PC-3 (cell line): ENCODE results near the gene RAB31. TPM values are rescaled to one million over a fixed set of nuclear protein-coding genes. Genes with fewer than 3 reads are reported as not detected.

Experiments
- ATAC-seq: fragments of 200-7000 bp; cut with Tn5 transposase; 2 replicates; pipeline ENCODE4 v1.9.1; 2020; ENCODE audit warnings: mild to moderate bottlenecking, moderate library complexity
- BruUV-seq: library from RNA; stranded (reverse); fragments of 400-500 nt; replicated peaks from 2 replicates; lab custom pipeline; 2021; lab: Mats Ljungman, UMichigan
- CTCF ChIA-PET: fragments of 300-600 bp; sonication (Branson Sonifier 250); formaldehyde crosslinking; loops from one replicate; lab custom pipeline; 2022; ENCODE audit warnings: antibody characterized with exemption; lab: Charles Lee
- POLR2A ChIA-PET: fragments of 300-600 bp; sonication (Branson Sonifier 250); formaldehyde crosslinking; loops from one replicate; lab custom pipeline; 2022; ENCODE audit warnings: antibody characterized with exemption; ENCODE audit not compliant: unreplicated experiment; lab: Charles Lee
- DNase-seq: peaks from one replicate; pipeline ENCODE4 v3.0.0-alpha.2; 2015
- H2AFZ ChIP-seq: fragments of 300-600 bp; sonication (generic); 2 replicates; pipeline ENCODE4 v1.6.0; 2016; ENCODE audit warnings: antibody characterized with exemption, low read length
- H3F3A ChIP-seq: fragments of 300-600 bp; sonication (generic); one replicate; pipeline ENCODE4 v1.6.0; 2017; ENCODE audit warnings: antibody characterized with exemption, low read length, control low read depth, mild to moderate bottlenecking; ENCODE audit not compliant: unreplicated experiment
- H3K27ac ChIP-seq: fragments of 300-600 bp; sonication (generic); 2 replicates; pipeline ENCODE4 v1.5.1; 2016; ENCODE audit warnings: mild to moderate bottlenecking, low read length
- H3K27me3 ChIP-seq: fragments of 300-600 bp; sonication (generic); 2 replicates; pipeline ENCODE4 v1.6.1; 2016; ENCODE audit warnings: low read length, mixed read lengths
- H3K36me3 ChIP-seq: fragments of 300-600 bp; sonication (generic); 2 replicates; pipeline ENCODE4 v1.6.1; 2016; ENCODE audit warnings: low read depth, mixed run types, low read length, mixed read lengths
- H3K4me1 ChIP-seq: fragments of 300-600 bp; sonication (generic); 2 replicates; pipeline ENCODE4 v1.5.1; 2016; ENCODE audit warnings: low read length; ENCODE audit not compliant: insufficient read depth
- H3K4me2 ChIP-seq: fragments of 300-600 bp; sonication (generic); 2 replicates; pipeline ENCODE4 v1.6.0; 2016; ENCODE audit warnings: low read length
- H3K4me3 ChIP-seq: fragments of 300-600 bp; sonication (generic); 2 replicates; pipeline ENCODE4 v1.5.1; 2016; ENCODE audit warnings: mild to moderate bottlenecking, low read length, mixed read lengths
- H3K79me2 ChIP-seq: fragments of 300-600 bp; sonication (generic); 2 replicates; pipeline ENCODE4 v1.6.1; 2017; ENCODE audit warnings: low read length, mixed read lengths
- H3K9ac ChIP-seq: fragments of 300-600 bp; sonication (generic); 2 replicates; pipeline ENCODE4 v1.6.0; 2016; ENCODE audit warnings: mild to moderate bottlenecking, low read length
- H3K9me2 ChIP-seq: fragments of 300-600 bp; sonication (generic); replicated peaks from 2 replicates; pipeline ENCODE4 v1.6.1; 2016; ENCODE audit warnings: mixed run types, low read length, mixed read lengths
- H3K9me3 ChIP-seq: fragments of 300-600 bp; sonication (generic); 2 replicates; pipeline ENCODE4 v1.6.1; 2016; ENCODE audit warnings: low read length, mixed read lengths
- H4K20me1 ChIP-seq: fragments of 300-600 bp; sonication (generic); 2 replicates; pipeline ENCODE4 v1.6.1; 2016; ENCODE audit warnings: low read length, mixed read lengths
- EZH2 ChIP-seq: fragments of 300-600 bp; sonication (generic); IDR thresholded peaks from one replicate; pipeline ENCODE4 v1.6.1; 2017; ENCODE audit warnings: antibody characterized with exemption, mild to moderate bottlenecking, low read length; ENCODE audit not compliant: unreplicated experiment
- EZH2phosphoT487 ChIP-seq: fragments of 300-600 bp; sonication (generic); IDR thresholded peaks from 2 replicates; pipeline ENCODE4 v1.6.1; 2018; ENCODE audit warnings: mild to moderate bottlenecking, antibody characterized with exemption, low read length, borderline replicate concordance
- intact Hi-C: fragments of 100-400 bp; cut with micrococcal nuclease; formaldehyde crosslinking; loops from 2 replicates; pipeline ENCODE4 v1.9.0; 2023
- total RNA-seq: library from RNA; depleted of rRNA; stranded (reverse); fragments of >200 nt; gene quantifications from 2 replicates; pipeline ENCODE4 v1.2.3, GENCODE V29; 2014
- TF ChIP-seq, protein P1 (sequence below): fragments of 300-600 bp; sonication (generic); conservative IDR thresholded peaks from 2 replicates; pipeline ENCODE4 v1.5.1; 2017; ENCODE audit warnings: antibody characterized with exemption, low read depth, mild to moderate bottlenecking, low read length

Gene RAB31
- total RNA-seq, 1 experiment from 2014 or later = 3.8 TPM

- Histone ChIP-seq H2AFZ (peak overlapping the region; percentile 32; the same call in 1 of the 2 replicates), H3K27ac (peak overlapping the region; percentile 86), H3K27me3 (no peaks in the 10 kb centered on the region), H3K4me2 (peak overlapping the region; percentile 77), H3K4me1 (peaks cover 49% of the 10 kb centered on the region), H3K9ac (peak overlapping the region; percentile 51), H3K36me3 (no peaks in the 10 kb centered on the region), H3F3A (peaks cover 3% of the 10 kb centered on the region), H4K20me1 (no peaks in the 10 kb centered on the region), H3K9me3 (no peaks in the 10 kb centered on the region), H3K4me3 (peak overlapping the region; percentile 45), H3K79me2 (no peaks in the 10 kb centered on the region), H3K9me2 (no peaks in the 10 kb centered on the region)
- POLR2A ChIA-PET = interaction anchor here (0.5 kb wide), 1 partner anchor 219 kb away, joined by 4 read pairs; no protein-coding TSS in a partner anchor
- peak; percentile 99 for DNase-seq
- BruUV-seq = no TSS peak
- ATAC-seq = peak; percentile 86
- TF ChIP-seq EZH2phosphoT487 (no peak), EZH2 (no peak)
- TF ChIP-seq, protein P1, sequence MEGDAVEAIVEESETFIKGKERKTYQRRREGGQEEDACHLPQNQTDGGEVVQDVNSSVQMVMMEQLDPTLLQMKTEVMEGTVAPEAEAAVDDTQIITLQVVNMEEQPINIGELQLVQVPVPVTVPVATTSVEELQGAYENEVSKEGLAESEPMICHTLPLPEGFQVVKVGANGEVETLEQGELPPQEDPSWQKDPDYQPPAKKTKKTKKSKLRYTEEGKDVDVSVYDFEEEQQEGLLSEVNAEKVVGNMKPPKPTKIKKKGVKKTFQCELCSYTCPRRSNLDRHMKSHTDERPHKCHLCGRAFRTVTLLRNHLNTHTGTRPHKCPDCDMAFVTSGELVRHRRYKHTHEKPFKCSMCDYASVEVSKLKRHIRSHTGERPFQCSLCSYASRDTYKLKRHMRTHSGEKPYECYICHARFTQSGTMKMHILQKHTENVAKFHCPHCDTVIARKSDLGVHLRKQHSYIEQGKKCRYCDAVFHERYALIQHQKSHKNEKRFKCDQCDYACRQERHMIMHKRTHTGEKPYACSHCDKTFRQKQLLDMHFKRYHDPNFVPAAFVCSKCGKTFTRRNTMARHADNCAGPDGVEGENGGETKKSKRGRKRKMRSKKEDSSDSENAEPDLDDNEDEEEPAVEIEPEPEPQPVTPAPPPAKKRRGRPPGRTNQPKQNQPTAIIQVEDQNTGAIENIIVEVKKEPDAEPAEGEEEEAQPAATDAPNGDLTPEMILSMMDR = no peak
- CTCF ChIA-PET = interaction anchor here (0.6 kb wide), 1 partner anchor 688 kb away, joined by 3 read pairs; no protein-coding TSS in a partner anchor
- intact Hi-C loops = no loop called here
Measured at GRCh38 chr18:9827793-9828505, 119.8 kb downstream of the RAB31 start.

DNA sequence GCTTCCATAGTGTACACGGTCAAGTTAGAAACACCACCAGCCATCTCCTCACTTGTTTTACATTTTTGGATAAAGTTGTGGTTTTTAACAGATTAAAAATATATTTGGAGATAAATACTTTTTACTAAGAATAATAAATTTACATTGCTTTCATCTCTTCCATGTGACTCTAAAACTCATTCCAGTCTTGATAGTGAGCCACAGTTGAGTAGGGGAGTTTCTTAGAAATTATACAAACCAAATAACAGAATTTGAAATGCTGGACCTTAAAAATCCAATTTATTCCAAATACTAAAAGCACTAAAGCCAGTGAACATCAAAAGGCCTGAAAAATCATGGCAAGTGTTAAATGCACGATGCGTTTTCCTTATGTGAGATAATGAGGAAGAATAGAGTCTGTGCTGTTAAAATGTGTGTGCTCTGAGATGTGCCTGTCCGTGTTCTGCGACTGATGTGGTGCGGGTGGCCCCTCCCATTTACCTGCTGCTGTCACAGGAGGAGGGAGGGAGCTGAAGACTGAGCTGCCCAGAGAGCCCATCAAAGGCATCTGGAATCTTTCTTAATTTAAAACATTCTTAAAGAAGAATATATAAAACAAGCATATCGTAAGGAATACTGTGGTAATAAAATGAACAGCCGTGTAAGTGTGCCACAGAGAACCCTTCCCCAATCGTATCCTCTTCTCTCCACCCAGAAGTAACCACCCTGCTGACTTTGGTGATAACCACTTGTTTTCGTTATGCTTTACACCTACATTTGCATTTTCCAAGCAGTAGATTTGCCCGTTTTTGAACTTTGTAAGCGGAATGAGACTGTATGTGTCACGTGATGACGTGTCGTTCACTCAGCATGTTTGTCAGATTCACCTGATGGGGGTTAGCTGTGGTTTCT lies 120.7 kb downstream of the RAB31 start:
- peak overlapping the region; percentile 45 for H3K4me2 ChIP-seq
- CTCF ChIA-PET = interaction anchor here (0.6 kb wide), 1 partner anchor 687 kb away, joined by 3 read pairs; no protein-coding TSS in a partner anchor
- no peaks in the 10 kb centered on the region for H3K36me3 ChIP-seq
- peak overlapping the region; percentile 16; the same call in 1 of the 2 replicates for H2AFZ ChIP-seq
- TF ChIP-seq EZH2 (no peak), EZH2phosphoT487 (no peak)
- TF ChIP-seq, protein P1 = no peak
- DNase-seq (peak; percentile 24), ATAC-seq (no peak)
- H3K79me2 ChIP-seq = no peaks in the 10 kb centered on the region
- peaks cover 3% of the 10 kb centered on the region for H3F3A ChIP-seq
- no TSS peak for BruUV-seq
- H4K20me1 ChIP-seq = no peaks in the 10 kb centered on the region
- peak overlapping the region; percentile 86 for H3K27ac ChIP-seq
- no peaks in the 10 kb centered on the region for H3K9me3 ChIP-seq
- H3K4me1 ChIP-seq = peaks cover 49% of the 10 kb centered on the region
- no peaks in the 10 kb centered on the region for H3K27me3 ChIP-seq
- H3K4me3 ChIP-seq = no peak overlapping the region
- H3K9ac ChIP-seq = peak overlapping the region; percentile 21; the same call in 1 of the 2 replicates
- POLR2A ChIA-PET = interaction anchor here (0.5 to 0.7 kb wide), 2 partner anchors 219 to 604 kb away, joined by 3 to 4 read pairs; no protein-coding TSS in a partner anchor
- intact Hi-C loops = no loop called here
- H3K9me2 ChIP-seq = 0 out of 2 replicates have a peak, but pooled peaks cover 2% of the 10 kb centered on the region
